ENCODE measurements around the gene C2CD2.

DNA sequence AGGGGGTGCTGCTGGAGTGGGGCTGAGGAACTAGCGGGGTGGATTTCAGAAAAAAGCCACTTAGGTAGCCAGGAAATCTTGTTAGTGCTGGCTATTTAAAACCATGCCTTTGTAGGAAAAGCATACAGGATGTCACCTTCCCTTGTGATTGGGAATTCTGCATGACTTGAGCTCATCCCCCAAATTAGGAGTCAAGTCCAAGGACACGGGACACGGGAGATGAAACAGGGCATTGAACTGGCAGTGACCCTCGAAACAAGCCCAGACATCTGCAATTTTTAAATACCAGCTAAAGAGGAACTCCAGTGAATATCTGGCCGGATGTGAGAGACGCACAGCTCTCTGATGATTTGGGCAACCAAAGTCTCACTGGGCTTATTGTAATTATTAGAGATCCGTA lies 32.8 kb downstream of the C2CD2 start:
- no peak for TF ChIP-seq POLR2A (IDR thresholded peaks at IDR 0.05)
- TF ChIP-seq, protein P1, sequence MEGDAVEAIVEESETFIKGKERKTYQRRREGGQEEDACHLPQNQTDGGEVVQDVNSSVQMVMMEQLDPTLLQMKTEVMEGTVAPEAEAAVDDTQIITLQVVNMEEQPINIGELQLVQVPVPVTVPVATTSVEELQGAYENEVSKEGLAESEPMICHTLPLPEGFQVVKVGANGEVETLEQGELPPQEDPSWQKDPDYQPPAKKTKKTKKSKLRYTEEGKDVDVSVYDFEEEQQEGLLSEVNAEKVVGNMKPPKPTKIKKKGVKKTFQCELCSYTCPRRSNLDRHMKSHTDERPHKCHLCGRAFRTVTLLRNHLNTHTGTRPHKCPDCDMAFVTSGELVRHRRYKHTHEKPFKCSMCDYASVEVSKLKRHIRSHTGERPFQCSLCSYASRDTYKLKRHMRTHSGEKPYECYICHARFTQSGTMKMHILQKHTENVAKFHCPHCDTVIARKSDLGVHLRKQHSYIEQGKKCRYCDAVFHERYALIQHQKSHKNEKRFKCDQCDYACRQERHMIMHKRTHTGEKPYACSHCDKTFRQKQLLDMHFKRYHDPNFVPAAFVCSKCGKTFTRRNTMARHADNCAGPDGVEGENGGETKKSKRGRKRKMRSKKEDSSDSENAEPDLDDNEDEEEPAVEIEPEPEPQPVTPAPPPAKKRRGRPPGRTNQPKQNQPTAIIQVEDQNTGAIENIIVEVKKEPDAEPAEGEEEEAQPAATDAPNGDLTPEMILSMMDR (IDR thresholded peaks at IDR 0.05) = no peak

Data from uterus (tissue), 2 donors.